Progenitor cell of endocrine pancreas (in vitro differentiated cells): Measurements from ENCODE around the gene SGPL1. TPM values are rescaled to one million over a fixed set of nuclear protein-coding genes. Genes with fewer than 3 reads are reported as not detected.

Experiments
- DNase-seq: peaks from one replicate; pipeline ENCODE4 v3.0.0; 2021; ENCODE audit warnings: low spot score; ENCODE audit not compliant: unreplicated experiment
- H3K27ac Mint-ChIP-seq: 2 replicates; pipeline ENCODE4 v1.8.0; 2021; ENCODE audit warnings: mild to moderate bottlenecking, moderate library complexity, mixed read lengths
- H3K27me3 Mint-ChIP-seq: 2 replicates; pipeline ENCODE4 v1.8.0; 2021; ENCODE audit warnings: mixed read lengths
- H3K36me3 Mint-ChIP-seq: 2 replicates; pipeline ENCODE4 v1.8.0; 2022; ENCODE audit warnings: mixed read lengths; ENCODE audit not compliant: insufficient read depth
- H3K4me1 Mint-ChIP-seq: 2 replicates; pipeline ENCODE4 v1.8.0; 2021; ENCODE audit warnings: low read depth, mixed read lengths
- H3K4me3 Mint-ChIP-seq: 2 replicates; pipeline ENCODE4 v1.8.0; 2021; ENCODE audit warnings: low read depth, mild to moderate bottlenecking, moderate library complexity, mixed read lengths
- H3K9me3 Mint-ChIP-seq: 2 replicates; pipeline ENCODE4 v1.8.0; 2021; ENCODE audit warnings: low read depth, mixed read lengths
- CTCF ChIP-seq: fragments of 200-600 bp; sonication (generic); IDR thresholded peaks from one replicate; pipeline ENCODE4 v1.5.0; 2021; ENCODE audit warnings: antibody characterized with exemption, mild to moderate bottlenecking; ENCODE audit not compliant: unreplicated experiment
- total RNA-seq: library from RNA; stranded (reverse); gene quantifications from 2 replicates; pipeline ENCODE4 v1.2.1, GENCODE V29; 2021

SGPL1 gene
- total RNA-seq, 1 donor from 2014 or later = 82.1 TPM

DNA sequence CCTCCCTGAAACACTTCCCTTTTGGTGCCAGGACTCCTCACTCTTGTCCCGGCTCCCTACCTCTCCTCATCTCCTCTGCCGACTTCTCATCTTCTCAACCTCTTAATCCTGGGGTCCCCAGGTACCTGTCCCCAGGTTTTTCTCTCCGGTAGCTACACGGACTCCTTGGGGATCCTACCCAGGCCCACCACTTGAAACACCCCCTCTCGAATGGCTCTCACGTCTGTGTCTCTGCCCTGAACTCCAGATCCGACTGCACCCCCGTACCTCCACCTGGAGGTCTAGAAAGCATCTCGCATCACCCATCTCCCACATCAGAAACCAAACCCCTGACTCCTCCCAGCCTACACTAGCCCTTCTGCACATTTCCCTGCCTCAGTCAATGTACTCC, 35.4 kb upstream of the SGPL1 start:
- no peak for DNase-seq
- Mint-ChIP-seq H3K9me3 (no peaks in the 10 kb centered on the region), H3K4me1 (no peaks in the 10 kb centered on the region), H3K4me3 (no peak overlapping the region), H3K27me3 (peaks cover 11% of the 10 kb centered on the region), H3K36me3 (no peaks in the 10 kb centered on the region), H3K27ac (no peak overlapping the region)
- TF ChIP-seq CTCF = no peak

- H3K27me3 Mint-ChIP-seq = peaks cover 11% of the 10 kb centered on the region
These were observed 35.0 kb upstream of the SGPL1 start for GRCh38 chr10:70780772-70781171.

DNA sequence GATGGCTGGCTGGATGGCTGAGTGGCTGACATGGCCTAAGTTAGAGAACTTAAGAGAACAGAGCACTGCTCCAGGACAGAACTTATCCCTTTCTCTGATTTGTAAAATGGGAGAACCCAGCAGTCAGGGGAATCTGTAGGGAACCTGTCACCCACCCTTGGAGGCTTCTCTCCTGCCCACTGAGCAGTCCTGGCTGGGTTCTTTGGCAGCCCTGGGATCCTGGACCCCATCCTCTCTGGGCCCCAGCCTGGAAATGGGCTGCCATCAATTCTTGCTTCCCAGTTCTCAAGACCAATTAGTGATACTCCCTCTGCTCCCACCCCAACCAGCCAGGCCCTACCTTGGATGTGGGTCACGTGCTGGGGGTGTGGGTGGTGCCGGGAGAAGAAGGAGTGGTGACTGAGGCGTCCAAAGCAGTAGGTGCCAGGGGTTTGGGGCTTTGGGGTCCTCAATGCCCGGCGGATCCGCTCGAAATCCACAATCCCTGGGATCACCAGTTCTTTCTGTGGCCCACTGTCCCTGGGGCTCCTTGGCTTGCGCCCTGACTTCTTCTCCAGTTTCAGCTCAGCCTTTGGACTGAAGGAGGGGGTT, 34.2 kb upstream of the SGPL1 start:
- Mint-ChIP-seq H3K4me1 (no peaks in the 10 kb centered on the region), H3K36me3 (no peaks in the 10 kb centered on the region), H3K27ac (no peak overlapping the region), H3K9me3 (no peaks in the 10 kb centered on the region), H3K27me3 (peaks cover 11% of the 10 kb centered on the region), H3K4me3 (no peak overlapping the region)
- TF ChIP-seq CTCF = no peak
- DNase-seq = no peak

More at GRCh38 chr10:70780772-70781171, 35.0 kb upstream of the SGPL1 start:
- TF ChIP-seq CTCF = no peak
- Mint-ChIP-seq H3K27ac (no peak overlapping the region), H3K9me3 (no peaks in the 10 kb centered on the region), H3K36me3 (no peaks in the 10 kb centered on the region), H3K4me1 (no peaks in the 10 kb centered on the region), H3K4me3 (no peak overlapping the region)
- DNase-seq = no peak

GRCh38 chr10:70782086-70782745, 33.5 kb upstream of the SGPL1 start:
- no peaks in the 10 kb centered on the region for H3K4me1 Mint-ChIP-seq
- no peak overlapping the region for H3K27ac Mint-ChIP-seq

More at GRCh38 chr10:70782086-70782745, 33.5 kb upstream of the SGPL1 start:
- no peak for TF ChIP-seq CTCF
- H3K4me3 Mint-ChIP-seq = no peak overlapping the region
- DNase-seq = no peak
- peaks cover 11% of the 10 kb centered on the region for H3K27me3 Mint-ChIP-seq
- H3K36me3 Mint-ChIP-seq = no peaks in the 10 kb centered on the region
- no peaks in the 10 kb centered on the region for H3K9me3 Mint-ChIP-seq
